ENCODE data around the gene PPIP5K1.
"Not testable (repeated sequence)": the region's sequence is repeated elsewhere in the genome, so short reads cannot be mapped to it uniquely, and the experiment has no call there.

- TF ChIP-seq, protein P1, sequence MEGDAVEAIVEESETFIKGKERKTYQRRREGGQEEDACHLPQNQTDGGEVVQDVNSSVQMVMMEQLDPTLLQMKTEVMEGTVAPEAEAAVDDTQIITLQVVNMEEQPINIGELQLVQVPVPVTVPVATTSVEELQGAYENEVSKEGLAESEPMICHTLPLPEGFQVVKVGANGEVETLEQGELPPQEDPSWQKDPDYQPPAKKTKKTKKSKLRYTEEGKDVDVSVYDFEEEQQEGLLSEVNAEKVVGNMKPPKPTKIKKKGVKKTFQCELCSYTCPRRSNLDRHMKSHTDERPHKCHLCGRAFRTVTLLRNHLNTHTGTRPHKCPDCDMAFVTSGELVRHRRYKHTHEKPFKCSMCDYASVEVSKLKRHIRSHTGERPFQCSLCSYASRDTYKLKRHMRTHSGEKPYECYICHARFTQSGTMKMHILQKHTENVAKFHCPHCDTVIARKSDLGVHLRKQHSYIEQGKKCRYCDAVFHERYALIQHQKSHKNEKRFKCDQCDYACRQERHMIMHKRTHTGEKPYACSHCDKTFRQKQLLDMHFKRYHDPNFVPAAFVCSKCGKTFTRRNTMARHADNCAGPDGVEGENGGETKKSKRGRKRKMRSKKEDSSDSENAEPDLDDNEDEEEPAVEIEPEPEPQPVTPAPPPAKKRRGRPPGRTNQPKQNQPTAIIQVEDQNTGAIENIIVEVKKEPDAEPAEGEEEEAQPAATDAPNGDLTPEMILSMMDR (IDR thresholded peaks at IDR 0.05) = not testable (repeated sequence)
- not testable (repeated sequence) for TF ChIP-seq POLR2A (IDR thresholded peaks at IDR 0.05)
Measured at GRCh38 chr15:43602233-43602632, 12.2 kb upstream of the PPIP5K1 start.

Data from uterus (tissue), 2 donors.